ENCODE results near the gene OLFML1.

DNA sequence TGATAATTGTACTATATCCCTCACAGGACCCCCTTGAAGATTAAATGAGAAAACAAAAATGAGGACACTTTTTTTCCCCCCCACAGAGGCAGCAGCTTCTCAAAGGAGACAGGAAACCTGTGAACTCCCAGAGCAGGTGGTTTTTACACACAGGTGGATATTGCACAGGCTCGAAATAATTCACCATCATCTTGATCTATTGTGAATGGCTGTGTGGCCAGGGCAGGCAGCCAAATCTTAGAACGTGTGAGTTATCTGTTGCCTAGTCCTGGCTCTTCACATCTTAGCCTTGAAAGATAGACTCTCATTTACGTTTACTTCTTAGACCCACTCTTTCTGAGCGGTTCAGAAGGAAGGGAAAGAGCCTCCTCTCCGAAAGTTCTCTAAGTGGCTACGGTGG, 52.0 kb downstream of the OLFML1 start:
- TF ChIP-seq, protein P1, sequence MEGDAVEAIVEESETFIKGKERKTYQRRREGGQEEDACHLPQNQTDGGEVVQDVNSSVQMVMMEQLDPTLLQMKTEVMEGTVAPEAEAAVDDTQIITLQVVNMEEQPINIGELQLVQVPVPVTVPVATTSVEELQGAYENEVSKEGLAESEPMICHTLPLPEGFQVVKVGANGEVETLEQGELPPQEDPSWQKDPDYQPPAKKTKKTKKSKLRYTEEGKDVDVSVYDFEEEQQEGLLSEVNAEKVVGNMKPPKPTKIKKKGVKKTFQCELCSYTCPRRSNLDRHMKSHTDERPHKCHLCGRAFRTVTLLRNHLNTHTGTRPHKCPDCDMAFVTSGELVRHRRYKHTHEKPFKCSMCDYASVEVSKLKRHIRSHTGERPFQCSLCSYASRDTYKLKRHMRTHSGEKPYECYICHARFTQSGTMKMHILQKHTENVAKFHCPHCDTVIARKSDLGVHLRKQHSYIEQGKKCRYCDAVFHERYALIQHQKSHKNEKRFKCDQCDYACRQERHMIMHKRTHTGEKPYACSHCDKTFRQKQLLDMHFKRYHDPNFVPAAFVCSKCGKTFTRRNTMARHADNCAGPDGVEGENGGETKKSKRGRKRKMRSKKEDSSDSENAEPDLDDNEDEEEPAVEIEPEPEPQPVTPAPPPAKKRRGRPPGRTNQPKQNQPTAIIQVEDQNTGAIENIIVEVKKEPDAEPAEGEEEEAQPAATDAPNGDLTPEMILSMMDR (conservative IDR thresholded peaks at IDR 0.05): no peak
- no peak for TF ChIP-seq ZFX (IDR thresholded peaks at IDR 0.05)

Measured in C4-2B (cell line).